GM23338 (cell line): Measurements from ENCODE around the gene PCGF3. TPM values are rescaled to one million over a fixed set of nuclear protein-coding genes. Genes with fewer than 3 reads are reported as not detected.

Experiments
- ATAC-seq: fragments of 200-7000 bp; cut with Tn5 transposase; 3 replicates; pipeline ENCODE4 v1.9.1; 2020
- DNase-seq: peaks from one replicate; pipeline ENCODE4 v3.0.0-alpha.2; 2015; ENCODE audit warnings: low spot score
- H2AFZ ChIP-seq: fragments of 200-600 bp; sonication (generic); 2 replicates; pipeline ENCODE4 v1.8.0; 2016; ENCODE audit warnings: antibody characterized with exemption, mild to moderate bottlenecking, moderate library complexity
- H3F3A ChIP-seq: fragments of 200-600 bp; sonication (generic); replicated peaks from 2 replicates; pipeline ENCODE4 v1.8.0; 2017; ENCODE audit warnings: antibody characterized with exemption, mixed run types, low read depth
- H3K27ac ChIP-seq: fragments of 200-600 bp; sonication (generic); 2 replicates; pipeline ENCODE4 v1.6.1; 2016; ENCODE audit warnings: low read depth
- H3K27me3 ChIP-seq: fragments of 200-600 bp; sonication (generic); 2 replicates; pipeline ENCODE4 v1.8.0; 2016; ENCODE audit warnings: mild to moderate bottlenecking, mixed run types, moderate library complexity; ENCODE audit not compliant: insufficient read depth
- H3K36me3 ChIP-seq: fragments of 200-600 bp; sonication (generic); 2 replicates; pipeline ENCODE4 v1.8.0; 2016; ENCODE audit warnings: mild to moderate bottlenecking; ENCODE audit not compliant: insufficient read depth
- H3K4me1 ChIP-seq: fragments of 200-600 bp; sonication (generic); 2 replicates; pipeline ENCODE4 v1.8.0; 2016; ENCODE audit warnings: mild to moderate bottlenecking, moderate library complexity; ENCODE audit not compliant: insufficient read depth
- H3K4me2 ChIP-seq: fragments of 200-600 bp; sonication (generic); 2 replicates; pipeline ENCODE4 v1.7.1; 2017; ENCODE audit warnings: mixed run types
- H3K4me3 ChIP-seq: fragments of 200-600 bp; sonication (generic); 2 replicates; pipeline ENCODE4 v1.6.1; 2016; ENCODE audit warnings: mixed run types
- H3K79me2 ChIP-seq: fragments of 200-600 bp; sonication (generic); replicated peaks from 2 replicates; pipeline ENCODE4 v1.8.0; 2017; ENCODE audit warnings: mild to moderate bottlenecking; ENCODE audit not compliant: insufficient read depth
- H3K9me2 ChIP-seq: fragments of 200-600 bp; sonication (generic); 2 replicates; pipeline ENCODE4 v1.8.0; 2017; ENCODE audit not compliant: insufficient read depth
- H4K20me1 ChIP-seq: fragments of 200-600 bp; sonication (generic); replicated peaks from 2 replicates; pipeline ENCODE4 v1.8.0; 2017; ENCODE audit warnings: mild to moderate bottlenecking; ENCODE audit not compliant: insufficient read depth
- H3K27ac Mint-ChIP-seq: 2 replicates; pipeline ENCODE4 v1.8.0; 2020; ENCODE audit warnings: inconsistent platforms, mild to moderate bottlenecking, moderate library complexity, mixed read lengths
- H3K27me3 Mint-ChIP-seq: 3 replicates; pipeline ENCODE4 v1.8.0; 2022; ENCODE audit warnings: low read depth, mild to moderate bottlenecking, moderate library complexity, mixed read lengths, inconsistent platforms; ENCODE audit not compliant: insufficient read depth, poor library complexity
- H3K36me3 Mint-ChIP-seq: 3 replicates; pipeline ENCODE4 v1.8.0; 2021; ENCODE audit warnings: low read depth, mild to moderate bottlenecking, inconsistent platforms, moderate library complexity, mixed read lengths
- H3K4me1 Mint-ChIP-seq: 3 replicates; pipeline ENCODE4 v1.8.0; 2020; ENCODE audit warnings: mild to moderate bottlenecking, inconsistent platforms, mixed read lengths
- H3K4me3 Mint-ChIP-seq: 3 replicates; pipeline ENCODE4 v1.8.0; 2021; ENCODE audit warnings: moderate library complexity, mild to moderate bottlenecking, inconsistent platforms, mixed read lengths
- H3K9me3 Mint-ChIP-seq: 3 replicates; pipeline ENCODE4 v1.8.0; 2020; ENCODE audit warnings: moderate library complexity, mild to moderate bottlenecking, inconsistent platforms, mixed read lengths
- CREB1 ChIP-seq: fragments of 250-450 bp; sonication (Bioruptor Pico); IDR thresholded peaks from 2 replicates; pipeline ENCODE4 v1.5.0; 2020; ENCODE audit warnings: low read depth, mild to moderate bottlenecking, moderate library complexity
- EZH2 ChIP-seq: fragments of 200-600 bp; sonication (generic); IDR thresholded peaks from one replicate; pipeline ENCODE4 v1.8.0; 2017; ENCODE audit warnings: antibody characterized with exemption, mild to moderate bottlenecking, low read depth; ENCODE audit not compliant: unreplicated experiment
- EZH2phosphoT487 ChIP-seq: fragments of 200-600 bp; sonication (generic); IDR thresholded peaks from one replicate; pipeline ENCODE4 v1.8.1; 2018; ENCODE audit warnings: antibody characterized with exemption; ENCODE audit not compliant: unreplicated experiment
- JUNB ChIP-seq: IDR thresholded peaks from one replicate; pipeline ENCODE4 v1.6.1; 2016; ENCODE audit warnings: antibody characterized with exemption; ENCODE audit not compliant: unreplicated experiment
- NANOG ChIP-seq: IDR thresholded peaks from 2 replicates; pipeline ENCODE4 v1.6.1; 2016; ENCODE audit warnings: antibody characterized with exemption, borderline replicate concordance
- POLR2AphosphoS5 ChIP-seq: IDR thresholded peaks from 2 replicates; pipeline ENCODE4 v1.6.1; 2016; ENCODE audit warnings: antibody characterized with exemption, low read depth
- STAT1 ChIP-seq: IDR thresholded peaks from one replicate; pipeline ENCODE4 v1.6.1; 2016; ENCODE audit warnings: antibody characterized with exemption; ENCODE audit not compliant: unreplicated experiment
- ZNF114 ChIP-seq: fragments of 250-450 bp; sonication (Bioruptor Pico); IDR thresholded peaks from 2 replicates; pipeline ENCODE4 v1.5.0; 2020; ENCODE audit warnings: mild to moderate bottlenecking, moderate library complexity
- ZNF331 ChIP-seq: fragments of 250-450 bp; sonication (Bioruptor Pico); IDR thresholded peaks from 2 replicates; pipeline ENCODE4 v1.5.0; 2020; ENCODE audit warnings: low read depth, mild to moderate bottlenecking, moderate library complexity
- polyA plus RNA-seq: library from polyadenylated mRNA; unstranded; fragments of >200 nt; fragmentation: Nextera tagmentation; extraction: Ambion mirVana; gene quantifications from 2 replicates; pipeline ENCODE4 v1.2.1, GENCODE V29; 2016
- total RNA-seq: library from RNA; depleted of rRNA; stranded (reverse); fragments of >200 nt; shearing (Covaris generic); gene quantifications from 2 replicates; pipeline ENCODE4 v1.2.3, GENCODE V29; 2014
- TF ChIP-seq, protein P1 (sequence below): IDR thresholded peaks from 2 replicates; pipeline ENCODE4 v1.6.1; 2016; ENCODE audit warnings: antibody characterized with exemption
- TF ChIP-seq, protein P2 (sequence below), 2 experiments: fragments of 200-600 bp in 1 of 2; sonication (generic) in 1 of 2; conservative IDR thresholded peaks; 2 replicates each; pipeline versions ENCODE4 v1.5.1 to v1.6.1; 2016 to 2017; ENCODE audit warnings: antibody characterized with exemption in 2 of 2, low read depth in 2 of 2, mild to moderate bottlenecking in 2 of 2, moderate library complexity in 1 of 2
- TF ChIP-seq, protein P3 (sequence below): fragments of 250-450 bp; sonication (Bioruptor Pico); IDR thresholded peaks from 2 replicates; pipeline ENCODE4 v1.5.0; 2020; ENCODE audit warnings: mild to moderate bottlenecking, moderate library complexity
- TF ChIP-seq, protein P4 (sequence below): IDR thresholded peaks from one replicate; pipeline ENCODE4 v1.6.1; 2018; ENCODE audit warnings: antibody characterized with exemption; ENCODE audit not compliant: unreplicated experiment

PCGF3 gene
- total and polyA plus RNA-seq, 2 experiments from 2014 or later = 33.1 to 49.0 TPM

DNA sequence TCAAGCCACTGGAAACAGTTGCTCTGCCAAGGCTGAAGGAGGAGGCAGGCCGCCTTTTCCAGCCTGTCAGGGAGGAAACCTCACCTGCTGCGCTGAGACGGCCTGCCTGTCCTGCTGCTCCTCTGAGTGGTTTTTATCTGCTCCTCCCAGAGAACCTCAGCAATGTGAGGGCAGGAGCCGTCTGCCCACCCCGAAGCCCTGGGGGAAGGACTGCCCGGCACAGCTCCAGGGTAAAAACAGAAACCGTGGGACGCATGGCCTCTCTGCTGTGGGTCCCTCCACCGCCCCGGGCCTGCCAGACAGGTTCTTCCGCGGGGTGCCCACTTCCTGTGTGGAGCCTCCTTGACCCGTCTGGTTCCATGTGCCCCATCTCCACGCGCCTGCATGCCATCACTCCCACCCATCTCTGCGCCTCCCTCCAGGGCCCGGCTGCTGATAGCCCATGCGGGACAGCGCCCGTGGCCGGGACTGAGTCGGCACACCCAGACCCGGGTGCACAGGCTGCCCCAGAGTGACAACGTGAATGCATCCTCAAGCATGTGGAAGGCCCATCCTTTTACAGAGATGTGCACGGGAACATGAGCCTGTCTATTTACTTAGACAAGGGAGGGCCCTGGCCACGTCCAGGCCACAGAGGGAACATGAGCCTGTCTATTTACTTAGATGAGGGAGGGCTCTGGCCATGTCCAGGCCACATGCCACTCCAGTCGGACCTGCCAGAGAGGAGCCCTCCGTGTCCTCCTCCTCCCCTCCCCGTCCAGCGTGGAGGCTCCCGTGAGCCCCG is 12.7 kb upstream of the PCGF3 start:
- no peak for ATAC-seq
- no peak overlapping the region for H3K27ac Mint-ChIP-seq

More for the DNA sequence above, 12.7 kb upstream of the PCGF3 start:
- Histone ChIP-seq H3K4me3 (no peak overlapping the region), H3K27ac (no peak overlapping the region), H3F3A (0 out of 2 replicates have a peak, but pooled peaks cover 3% of the 10 kb centered on the region), H2AFZ (peak overlapping the region; percentile 75), H3K79me2 (no peaks in the 10 kb centered on the region), H3K27me3 (no peaks in the 10 kb centered on the region), H3K9me2 (no peaks in the 10 kb centered on the region), H4K20me1 (no peaks in the 10 kb centered on the region), H3K4me1 (peaks cover 8% of the 10 kb centered on the region), H3K4me2 (no peak overlapping the region), H3K36me3 (no peaks in the 10 kb centered on the region)
- Mint-ChIP-seq H3K36me3 (peaks cover 6% of the 10 kb centered on the region; the same call in 1 of the 3 replicates), H3K9me3 (peaks cover 17% of the 10 kb centered on the region), H3K4me3 (no peak overlapping the region), H3K27me3 (peaks cover 9% of the 10 kb centered on the region), H3K4me1 (peaks cover 19% of the 10 kb centered on the region; the same call in 2 of the 3 replicates)
- TF ChIP-seq, protein P1, sequence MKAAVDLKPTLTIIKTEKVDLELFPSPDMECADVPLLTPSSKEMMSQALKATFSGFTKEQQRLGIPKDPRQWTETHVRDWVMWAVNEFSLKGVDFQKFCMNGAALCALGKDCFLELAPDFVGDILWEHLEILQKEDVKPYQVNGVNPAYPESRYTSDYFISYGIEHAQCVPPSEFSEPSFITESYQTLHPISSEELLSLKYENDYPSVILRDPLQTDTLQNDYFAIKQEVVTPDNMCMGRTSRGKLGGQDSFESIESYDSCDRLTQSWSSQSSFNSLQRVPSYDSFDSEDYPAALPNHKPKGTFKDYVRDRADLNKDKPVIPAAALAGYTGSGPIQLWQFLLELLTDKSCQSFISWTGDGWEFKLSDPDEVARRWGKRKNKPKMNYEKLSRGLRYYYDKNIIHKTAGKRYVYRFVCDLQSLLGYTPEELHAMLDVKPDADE = no peak
- TF ChIP-seq ZNF114 (CRISPR knock-in tag) (no peak), POLR2AphosphoS5 (no peak), JUNB (no peak), EZH2 (no peak), ZNF331 (CRISPR knock-in tag) (no peak), STAT1 (no peak), EZH2phosphoT487 (no peak), NANOG (no peak), CREB1 (CRISPR knock-in tag) (no peak)
- TF ChIP-seq, protein P2, sequence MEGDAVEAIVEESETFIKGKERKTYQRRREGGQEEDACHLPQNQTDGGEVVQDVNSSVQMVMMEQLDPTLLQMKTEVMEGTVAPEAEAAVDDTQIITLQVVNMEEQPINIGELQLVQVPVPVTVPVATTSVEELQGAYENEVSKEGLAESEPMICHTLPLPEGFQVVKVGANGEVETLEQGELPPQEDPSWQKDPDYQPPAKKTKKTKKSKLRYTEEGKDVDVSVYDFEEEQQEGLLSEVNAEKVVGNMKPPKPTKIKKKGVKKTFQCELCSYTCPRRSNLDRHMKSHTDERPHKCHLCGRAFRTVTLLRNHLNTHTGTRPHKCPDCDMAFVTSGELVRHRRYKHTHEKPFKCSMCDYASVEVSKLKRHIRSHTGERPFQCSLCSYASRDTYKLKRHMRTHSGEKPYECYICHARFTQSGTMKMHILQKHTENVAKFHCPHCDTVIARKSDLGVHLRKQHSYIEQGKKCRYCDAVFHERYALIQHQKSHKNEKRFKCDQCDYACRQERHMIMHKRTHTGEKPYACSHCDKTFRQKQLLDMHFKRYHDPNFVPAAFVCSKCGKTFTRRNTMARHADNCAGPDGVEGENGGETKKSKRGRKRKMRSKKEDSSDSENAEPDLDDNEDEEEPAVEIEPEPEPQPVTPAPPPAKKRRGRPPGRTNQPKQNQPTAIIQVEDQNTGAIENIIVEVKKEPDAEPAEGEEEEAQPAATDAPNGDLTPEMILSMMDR (conservative IDR thresholded peaks at IDR 0.05; ENCODE audit: low read depth in 2 of 2) = no peak
- TF ChIP-seq, protein P3, sequence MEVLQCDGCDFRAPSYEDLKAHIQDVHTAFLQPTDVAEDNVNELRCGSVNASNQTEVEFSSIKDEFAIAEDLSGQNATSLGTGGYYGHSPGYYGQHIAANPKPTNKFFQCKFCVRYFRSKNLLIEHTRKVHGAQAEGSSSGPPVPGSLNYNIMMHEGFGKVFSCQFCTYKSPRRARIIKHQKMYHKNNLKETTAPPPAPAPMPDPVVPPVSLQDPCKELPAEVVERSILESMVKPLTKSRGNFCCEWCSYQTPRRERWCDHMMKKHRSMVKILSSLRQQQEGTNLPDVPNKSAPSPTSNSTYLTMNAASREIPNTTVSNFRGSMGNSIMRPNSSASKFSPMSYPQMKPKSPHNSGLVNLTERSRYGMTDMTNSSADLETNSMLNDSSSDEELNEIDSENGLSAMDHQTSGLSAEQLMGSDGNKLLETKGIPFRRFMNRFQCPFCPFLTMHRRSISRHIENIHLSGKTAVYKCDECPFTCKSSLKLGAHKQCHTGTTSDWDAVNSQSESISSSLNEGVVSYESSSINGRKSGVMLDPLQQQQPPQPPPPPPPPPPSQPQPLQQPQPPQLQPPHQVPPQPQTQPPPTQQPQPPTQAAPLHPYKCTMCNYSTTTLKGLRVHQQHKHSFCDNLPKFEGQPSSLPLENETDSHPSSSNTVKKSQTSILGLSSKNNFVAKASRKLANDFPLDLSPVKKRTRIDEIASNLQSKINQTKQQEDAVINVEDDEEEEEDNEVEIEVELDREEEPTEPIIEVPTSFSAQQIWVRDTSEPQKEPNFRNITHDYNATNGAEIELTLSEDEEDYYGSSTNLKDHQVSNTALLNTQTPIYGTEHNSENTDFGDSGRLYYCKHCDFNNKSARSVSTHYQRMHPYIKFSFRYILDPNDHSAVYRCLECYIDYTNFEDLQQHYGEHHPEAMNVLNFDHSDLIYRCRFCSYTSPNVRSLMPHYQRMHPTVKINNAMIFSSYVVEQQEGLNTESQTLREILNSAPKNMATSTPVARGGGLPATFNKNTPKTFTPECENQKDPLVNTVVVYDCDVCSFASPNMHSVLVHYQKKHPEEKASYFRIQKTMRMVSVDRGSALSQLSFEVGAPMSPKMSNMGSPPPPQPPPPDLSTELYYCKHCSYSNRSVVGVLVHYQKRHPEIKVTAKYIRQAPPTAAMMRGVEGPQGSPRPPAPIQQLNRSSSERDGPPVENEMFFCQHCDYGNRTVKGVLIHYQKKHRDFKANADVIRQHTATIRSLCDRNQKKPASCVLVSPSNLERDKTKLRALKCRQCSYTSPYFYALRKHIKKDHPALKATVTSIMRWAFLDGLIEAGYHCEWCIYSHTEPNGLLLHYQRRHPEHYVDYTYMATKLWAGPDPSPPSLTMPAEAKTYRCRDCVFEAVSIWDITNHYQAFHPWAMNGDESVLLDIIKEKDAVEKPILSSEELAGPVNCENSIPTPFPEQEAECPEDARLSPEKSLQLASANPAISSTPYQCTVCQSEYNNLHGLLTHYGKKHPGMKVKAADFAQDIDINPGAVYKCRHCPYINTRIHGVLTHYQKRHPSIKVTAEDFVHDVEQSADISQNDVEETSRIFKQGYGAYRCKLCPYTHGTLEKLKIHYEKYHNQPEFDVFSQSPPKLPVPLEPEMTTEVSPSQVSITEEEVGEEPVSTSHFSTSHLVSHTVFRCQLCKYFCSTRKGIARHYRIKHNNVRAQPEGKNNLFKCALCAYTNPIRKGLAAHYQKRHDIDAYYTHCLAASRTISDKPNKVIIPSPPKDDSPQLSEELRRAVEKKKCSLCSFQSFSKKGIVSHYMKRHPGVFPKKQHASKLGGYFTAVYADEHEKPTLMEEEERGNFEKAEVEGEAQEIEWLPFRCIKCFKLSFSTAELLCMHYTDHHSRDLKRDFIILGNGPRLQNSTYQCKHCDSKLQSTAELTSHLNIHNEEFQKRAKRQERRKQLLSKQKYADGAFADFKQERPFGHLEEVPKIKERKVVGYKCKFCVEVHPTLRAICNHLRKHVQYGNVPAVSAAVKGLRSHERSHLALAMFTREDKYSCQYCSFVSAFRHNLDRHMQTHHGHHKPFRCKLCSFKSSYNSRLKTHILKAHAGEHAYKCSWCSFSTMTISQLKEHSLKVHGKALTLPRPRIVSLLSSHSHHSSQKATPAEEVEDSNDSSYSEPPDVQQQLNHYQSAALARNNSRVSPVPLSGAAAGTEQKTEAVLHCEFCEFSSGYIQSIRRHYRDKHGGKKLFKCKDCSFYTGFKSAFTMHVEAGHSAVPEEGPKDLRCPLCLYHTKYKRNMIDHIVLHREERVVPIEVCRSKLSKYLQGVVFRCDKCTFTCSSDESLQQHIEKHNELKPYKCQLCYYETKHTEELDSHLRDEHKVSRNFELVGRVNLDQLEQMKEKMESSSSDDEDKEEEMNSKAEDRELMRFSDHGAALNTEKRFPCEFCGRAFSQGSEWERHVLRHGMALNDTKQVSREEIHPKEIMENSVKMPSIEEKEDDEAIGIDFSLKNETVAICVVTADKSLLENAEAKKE (CRISPR knock-in tag) = no peak
- TF ChIP-seq, protein P4, sequence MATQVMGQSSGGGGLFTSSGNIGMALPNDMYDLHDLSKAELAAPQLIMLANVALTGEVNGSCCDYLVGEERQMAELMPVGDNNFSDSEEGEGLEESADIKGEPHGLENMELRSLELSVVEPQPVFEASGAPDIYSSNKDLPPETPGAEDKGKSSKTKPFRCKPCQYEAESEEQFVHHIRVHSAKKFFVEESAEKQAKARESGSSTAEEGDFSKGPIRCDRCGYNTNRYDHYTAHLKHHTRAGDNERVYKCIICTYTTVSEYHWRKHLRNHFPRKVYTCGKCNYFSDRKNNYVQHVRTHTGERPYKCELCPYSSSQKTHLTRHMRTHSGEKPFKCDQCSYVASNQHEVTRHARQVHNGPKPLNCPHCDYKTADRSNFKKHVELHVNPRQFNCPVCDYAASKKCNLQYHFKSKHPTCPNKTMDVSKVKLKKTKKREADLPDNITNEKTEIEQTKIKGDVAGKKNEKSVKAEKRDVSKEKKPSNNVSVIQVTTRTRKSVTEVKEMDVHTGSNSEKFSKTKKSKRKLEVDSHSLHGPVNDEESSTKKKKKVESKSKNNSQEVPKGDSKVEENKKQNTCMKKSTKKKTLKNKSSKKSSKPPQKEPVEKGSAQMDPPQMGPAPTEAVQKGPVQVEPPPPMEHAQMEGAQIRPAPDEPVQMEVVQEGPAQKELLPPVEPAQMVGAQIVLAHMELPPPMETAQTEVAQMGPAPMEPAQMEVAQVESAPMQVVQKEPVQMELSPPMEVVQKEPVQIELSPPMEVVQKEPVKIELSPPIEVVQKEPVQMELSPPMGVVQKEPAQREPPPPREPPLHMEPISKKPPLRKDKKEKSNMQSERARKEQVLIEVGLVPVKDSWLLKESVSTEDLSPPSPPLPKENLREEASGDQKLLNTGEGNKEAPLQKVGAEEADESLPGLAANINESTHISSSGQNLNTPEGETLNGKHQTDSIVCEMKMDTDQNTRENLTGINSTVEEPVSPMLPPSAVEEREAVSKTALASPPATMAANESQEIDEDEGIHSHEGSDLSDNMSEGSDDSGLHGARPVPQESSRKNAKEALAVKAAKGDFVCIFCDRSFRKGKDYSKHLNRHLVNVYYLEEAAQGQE = no peak
- DNase-seq = no peak
